Measurements from ENCODE around the gene BMP7. TPM values are rescaled to one million over a fixed set of nuclear protein-coding genes. Genes with fewer than 3 reads are reported as not detected.

BMP7 gene
- total and polyA plus RNA-seq, 9 of the 15 experiments (the other 6 are each of a cell fraction or from before 2014, with no cell fraction given), result 0.18 TPM; not detected in 8

- Histone ChIP-seq H4K20me1 (replicated peaks; ENCODE audit: control insufficient read depth, insufficient read depth, low read length) (no peaks in the 10 kb centered on the region), H3K4me3 (no peak overlapping the region), H3K27ac (ENCODE audit: extremely low read depth, low read depth, low read length) (no peak overlapping the region), H3K9ac (ENCODE audit: insufficient read depth in 1 of 2, low read depth in 2 of 2, low read length in 2 of 2) (no peak overlapping the region), H3K9me3 (replicated peaks; ENCODE audit: control insufficient read depth, insufficient read depth, low read depth, low read length) (no peaks in the 10 kb centered on the region), H3K4me1 (replicated peaks in 1 of 2; ENCODE audit: control insufficient read depth in 2 of 2, insufficient read depth in 2 of 2, low read length in 2 of 2) (no peaks in the 10 kb centered on the region), H2AFZ (ENCODE audit: low read depth, low read length) (no peak overlapping the region), H3K27me3 (ENCODE audit: control insufficient read depth in 2 of 2, insufficient read depth in 2 of 2, low read length in 2 of 2) (peaks cover 13 to 51% of the 10 kb centered on the region in 2 experiments; a peak in 4 of 5 replicates), H3K36me3 (ENCODE audit: control insufficient read depth, insufficient read depth, low read length) (no peaks in the 10 kb centered on the region), H3K4me2 (ENCODE audit: insufficient read depth, low read length) (no peak overlapping the region), H3K79me2 (ENCODE audit: control insufficient read depth, insufficient read depth, low read length) (no peaks in the 10 kb centered on the region), H3K9me1 (ENCODE audit: control insufficient read depth, insufficient read depth, low read length) (no peaks in the 10 kb centered on the region)
- FAIRE-seq (no peak), ATAC-seq (no peak), DNase-seq (ENCODE audit: extremely low read depth in 1 of 4, low spot score in 3 of 4) (no peak)
- BruUV-seq (replicated peaks), result no TSS peak
- ChIA-PET POLR2A (no interaction called here), CTCF (ENCODE audit: low intra/inter-chr PET ratio) (no interaction called here)
- in situ Hi-C loops (cut with MboI) (no loop called here), intact Hi-C loops (cut with micrococcal nuclease) (no loop called here)
- WGBS (ENCODE audit: insufficient coverage, low coverage, missing lambda C conversion rate), result 0% methylated on average over 8 of the region's 8 CpGs
- no peak for TF ChIP-seq SIN3A (IDR thresholded peaks at IDR 0.05; ENCODE audit: borderline replicate concordance in 2 of 2, control insufficient read depth in 1 of 2, low read depth in 2 of 2, low read length in 2 of 2)
- 0 out of 4 replicates have a peak, but pooled peaks of 1 of the 2 experiments have one; percentile 53 for TF ChIP-seq BCLAF1 (IDR thresholded peaks at IDR 0.05; ENCODE audit: borderline replicate concordance in 1 of 2, control insufficient read depth in 1 of 2, low read depth in 2 of 2, low read length in 1 of 2)
- no peak for TF ChIP-seq PTRF (tag; IDR thresholded peaks at IDR 0.05)
- no peak for TF ChIP-seq POLR3G (IDR thresholded peaks at IDR 0.05; ENCODE audit: extremely low read depth, insufficient read length, insufficient replicate concordance)
- TF ChIP-seq FOXA1 (IDR thresholded peaks at IDR 0.05; ENCODE audit: borderline replicate concordance), result no peak
- peak in 1 of 3 experiments; percentile 96; a peak in 2 of 6 replicates for TF ChIP-seq ZBTB11 (CRISPR knock-in tag; IDR thresholded peaks at IDR 0.05)
- TF ChIP-seq MCM5 (IDR thresholded peaks at IDR 0.05; ENCODE audit: low read depth), result no peak
- TF ChIP-seq BRD4 (IDR thresholded peaks at IDR 0.05), result no peak
- no peak for TF ChIP-seq ZKSCAN3 (CRISPR knock-in tag; IDR thresholded peaks at IDR 0.05)
- TF ChIP-seq GTF2A2 (tag; IDR thresholded peaks at IDR 0.05), result no peak
- no peak for TF ChIP-seq E2F8 (IDR thresholded peaks at IDR 0.05; ENCODE audit: low read depth, partially characterized antibody)
These were observed 111.0 kb downstream of the BMP7 start for GRCh38 chr20:57155415-57155814.

Measured in K562 (cell line).